ENCODE measurements around the gene EXOSC7. TPM values are rescaled to one million over a fixed set of nuclear protein-coding genes. Genes with fewer than 3 reads are reported as not detected.

EXOSC7 gene
- total RNA-seq, 4 donors from 2014 or later, result 20.3 to 46.4 (median 38.8) TPM

DNA sequence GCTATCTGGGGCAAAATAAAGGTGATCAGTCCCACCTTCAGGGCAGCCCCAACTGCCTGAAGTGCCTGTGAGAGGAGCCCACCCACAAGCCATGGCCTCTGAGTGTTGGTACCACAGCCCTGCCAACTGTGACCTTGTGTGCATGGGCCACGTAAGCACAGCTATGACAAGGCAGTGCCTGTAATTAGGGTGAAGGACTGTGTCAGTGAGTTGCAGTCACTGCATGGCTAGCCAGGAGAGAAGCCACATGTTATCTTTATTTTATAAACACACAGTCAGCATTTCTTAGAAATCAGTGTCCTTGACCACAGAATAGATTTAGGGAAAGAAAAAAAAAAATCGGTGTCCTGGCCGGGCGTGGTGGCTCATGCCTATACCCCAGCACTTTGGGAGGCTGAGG is 24.8 kb downstream of the EXOSC7 start:
- Histone ChIP-seq H3K4me1 (peaks cover 0 to 4% (median 2%) of the 10 kb centered on the region in 4 donors), H3K27me3 (no peaks in the 10 kb centered on the region), H3K4me3 (no peak overlapping the region), H3K36me3 (peaks cover 0 to 24% (median 9%) of the 10 kb centered on the region in 4 donors), H3K9me3 (no peaks in the 10 kb centered on the region), H3K27ac (no peak overlapping the region)
- no peak for DNase-seq
- intact Hi-C loops (cut with DNase I; ENCODE audit: low total_unique reads), result no loop called here
- WGBS, 2 donors (ENCODE audit: low coverage in 1 of 2), result 84 to 89% methylated on average over 3 to 4 of the region's 4 CpGs
- TF ChIP-seq EP300 (IDR thresholded peaks at IDR 0.05; ENCODE audit: low read depth), result no peak
- TF ChIP-seq POLR2A (IDR thresholded peaks at IDR 0.05), result no peak
- no peak for TF ChIP-seq POLR2AphosphoS5 (IDR thresholded peaks at IDR 0.05)
- TF ChIP-seq, protein P1, sequence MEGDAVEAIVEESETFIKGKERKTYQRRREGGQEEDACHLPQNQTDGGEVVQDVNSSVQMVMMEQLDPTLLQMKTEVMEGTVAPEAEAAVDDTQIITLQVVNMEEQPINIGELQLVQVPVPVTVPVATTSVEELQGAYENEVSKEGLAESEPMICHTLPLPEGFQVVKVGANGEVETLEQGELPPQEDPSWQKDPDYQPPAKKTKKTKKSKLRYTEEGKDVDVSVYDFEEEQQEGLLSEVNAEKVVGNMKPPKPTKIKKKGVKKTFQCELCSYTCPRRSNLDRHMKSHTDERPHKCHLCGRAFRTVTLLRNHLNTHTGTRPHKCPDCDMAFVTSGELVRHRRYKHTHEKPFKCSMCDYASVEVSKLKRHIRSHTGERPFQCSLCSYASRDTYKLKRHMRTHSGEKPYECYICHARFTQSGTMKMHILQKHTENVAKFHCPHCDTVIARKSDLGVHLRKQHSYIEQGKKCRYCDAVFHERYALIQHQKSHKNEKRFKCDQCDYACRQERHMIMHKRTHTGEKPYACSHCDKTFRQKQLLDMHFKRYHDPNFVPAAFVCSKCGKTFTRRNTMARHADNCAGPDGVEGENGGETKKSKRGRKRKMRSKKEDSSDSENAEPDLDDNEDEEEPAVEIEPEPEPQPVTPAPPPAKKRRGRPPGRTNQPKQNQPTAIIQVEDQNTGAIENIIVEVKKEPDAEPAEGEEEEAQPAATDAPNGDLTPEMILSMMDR (IDR thresholded peaks at IDR 0.05), result no peak
- in situ Hi-C loops (cut with MboI; ENCODE audit: low pct_ligation_motif_present in 1 of 4, low pct_unique_long_range_greater_than_20kb in 1 of 4, low sequenced_read_pairs in 3 of 4), result no loop called here

DNA sequence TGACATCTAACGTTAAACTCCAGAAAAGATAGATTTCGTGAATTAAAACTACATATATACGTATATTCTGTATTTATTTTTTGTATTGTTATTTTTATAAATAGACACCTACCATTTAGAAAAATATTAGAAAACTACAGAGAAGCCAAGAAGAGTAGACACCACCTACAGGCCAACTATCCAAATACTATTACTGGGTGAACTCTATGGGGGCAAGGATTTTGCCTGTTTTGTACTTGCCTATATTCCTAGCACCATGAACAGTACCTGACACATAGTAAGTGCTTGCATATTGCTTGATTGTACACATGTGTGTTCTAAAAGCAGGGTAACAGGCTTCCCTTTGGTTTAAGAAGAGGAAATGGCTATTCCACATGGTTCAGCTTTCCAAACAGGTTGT is 25.7 kb downstream of the EXOSC7 start:
- Histone ChIP-seq H3K27me3 (no peaks in the 10 kb centered on the region), H3K4me1 (no peaks in the 10 kb centered on the region), H3K36me3 (peaks cover 0 to 24% (median 9%) of the 10 kb centered on the region in 4 donors), H3K9me3 (no peaks in the 10 kb centered on the region), H3K4me3 (no peak overlapping the region), H3K27ac (no peak overlapping the region)
- TF ChIP-seq, protein P1 (IDR thresholded peaks at IDR 0.05), result no peak
- no peak for TF ChIP-seq EP300 (IDR thresholded peaks at IDR 0.05; ENCODE audit: low read depth)
- no peak for TF ChIP-seq POLR2A (IDR thresholded peaks at IDR 0.05)
- no peak for TF ChIP-seq POLR2AphosphoS5 (IDR thresholded peaks at IDR 0.05)
- 93 to 98% methylated on average over 3 of the region's 3 CpGs for WGBS, 2 donors (ENCODE audit: low coverage in 1 of 2)
- intact Hi-C loops (cut with DNase I; ENCODE audit: low total_unique reads) (no loop called here), in situ Hi-C loops (cut with MboI; ENCODE audit: low pct_ligation_motif_present in 1 of 4, low pct_unique_long_range_greater_than_20kb in 1 of 4, low sequenced_read_pairs in 3 of 4) (no loop called here)
- DNase-seq, result no peak

DNA sequence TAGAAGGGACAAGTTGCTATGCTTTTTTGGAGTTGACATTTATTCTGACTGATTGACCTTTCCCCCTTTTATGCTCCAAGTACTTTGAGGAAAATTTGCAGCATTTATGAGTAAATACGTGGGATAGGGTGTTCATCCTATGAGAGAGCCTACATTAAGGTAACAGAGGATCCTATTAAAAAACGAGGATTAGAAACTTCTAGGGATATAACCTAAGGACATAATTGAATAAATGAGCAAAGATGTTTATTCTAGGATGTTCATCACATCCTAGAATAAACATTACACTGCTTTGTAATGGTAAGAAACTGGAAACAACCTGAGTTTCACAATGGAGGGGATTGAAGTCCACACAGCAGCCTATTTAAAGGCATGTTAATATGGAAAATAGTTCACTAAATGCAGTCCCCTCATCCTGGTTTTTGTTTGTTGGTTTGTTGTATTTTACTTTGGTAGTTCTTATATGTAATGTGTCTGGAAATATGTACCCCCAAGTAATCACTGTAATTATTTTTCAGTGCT is 26.2 kb downstream of the EXOSC7 start:
- WGBS, 2 donors (ENCODE audit: low coverage in 1 of 2), result 71 to 74% methylated on average over 2 of the region's 2 CpGs
- no peak for TF ChIP-seq POLR2A (IDR thresholded peaks at IDR 0.05)
- no peaks in the 10 kb centered on the region for H3K4me1 ChIP-seq
- H3K36me3 ChIP-seq, result peaks cover 0 to 20% (median 9%) of the 10 kb centered on the region in 4 donors
- H3K27ac ChIP-seq, result no peak overlapping the region
- H3K27me3 ChIP-seq, result no peaks in the 10 kb centered on the region
- intact Hi-C loops (cut with DNase I; ENCODE audit: low total_unique reads), result no loop called here
- in situ Hi-C loops (cut with MboI; ENCODE audit: low pct_ligation_motif_present in 1 of 4, low pct_unique_long_range_greater_than_20kb in 1 of 4, low sequenced_read_pairs in 3 of 4), result no loop called here
- no peak for DNase-seq
- H3K4me3 ChIP-seq, result no peak overlapping the region
- no peaks in the 10 kb centered on the region for H3K9me3 ChIP-seq

DNA sequence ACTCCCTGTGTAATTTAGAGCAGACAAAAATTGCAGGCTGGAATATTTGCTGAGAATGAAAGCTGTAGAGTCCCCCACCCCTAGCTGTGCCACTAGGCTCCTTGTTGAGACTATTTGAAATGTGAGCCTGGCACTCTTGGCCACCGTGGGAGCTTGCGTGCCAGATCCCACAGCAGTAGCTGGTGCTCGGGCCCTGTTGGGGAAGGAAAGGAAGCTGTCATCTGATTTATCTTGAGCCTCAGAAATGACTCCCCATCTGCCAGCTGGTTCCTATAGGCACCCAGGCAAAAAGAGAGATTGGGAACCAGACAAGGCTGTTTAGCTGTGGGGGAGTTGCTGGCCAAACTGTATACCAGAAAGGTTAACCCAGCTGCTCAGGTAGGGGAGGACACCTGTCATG is 26.7 kb downstream of the EXOSC7 start:
- intact Hi-C loops (cut with DNase I; ENCODE audit: low total_unique reads), result no loop called here
- Histone ChIP-seq H3K36me3 (peaks cover 0 to 19% (median 8%) of the 10 kb centered on the region in 4 donors), H3K27me3 (no peaks in the 10 kb centered on the region), H3K27ac (no peak overlapping the region), H3K4me3 (no peak overlapping the region), H3K4me1 (no peaks in the 10 kb centered on the region), H3K9me3 (no peaks in the 10 kb centered on the region)
- TF ChIP-seq EP300 (IDR thresholded peaks at IDR 0.05; ENCODE audit: low read depth) (no peak), POLR2A (IDR thresholded peaks at IDR 0.05) (no peak), POLR2AphosphoS5 (IDR thresholded peaks at IDR 0.05) (no peak)
- TF ChIP-seq, protein P1 (IDR thresholded peaks at IDR 0.05), result no peak
- 89% methylated on average over 3 of the region's 3 CpGs; no CpG with 5 or more reads in 1 of the 2 donors for WGBS, 2 donors (ENCODE audit: low coverage in 1 of 2)
- DNase-seq, result no peak
- in situ Hi-C loops (cut with MboI; ENCODE audit: low pct_ligation_motif_present in 1 of 4, low pct_unique_long_range_greater_than_20kb in 1 of 4, low sequenced_read_pairs in 3 of 4), result no loop called here

DNA sequence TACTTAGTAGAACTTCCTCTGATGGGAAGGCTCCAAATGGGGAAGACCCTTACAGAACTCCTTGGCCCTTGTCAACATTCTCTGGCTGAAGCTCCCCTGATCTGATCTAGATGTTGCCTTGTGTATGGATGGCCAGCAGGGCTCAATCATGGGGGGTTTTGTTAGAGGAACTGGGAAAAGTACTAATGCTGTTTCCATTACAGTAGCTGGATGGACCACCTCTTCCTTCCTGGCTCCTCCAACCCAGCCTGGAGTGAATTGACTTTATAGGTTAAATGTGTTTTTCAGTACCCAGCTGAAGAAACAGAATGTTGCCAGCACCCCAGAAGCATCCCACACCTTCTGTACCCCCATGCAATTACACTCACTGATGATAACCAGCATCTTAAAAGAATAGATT is 27.4 kb downstream of the EXOSC7 start:
- peaks cover 0 to 19% (median 7%) of the 10 kb centered on the region in 4 donors for H3K36me3 ChIP-seq
- in situ Hi-C loops (cut with MboI; ENCODE audit: low pct_ligation_motif_present in 1 of 4, low pct_unique_long_range_greater_than_20kb in 1 of 4, low sequenced_read_pairs in 3 of 4), result no loop called here
- intact Hi-C loops (cut with DNase I; ENCODE audit: low total_unique reads), result no loop called here
- no peaks in the 10 kb centered on the region for H3K4me1 ChIP-seq
- H3K4me3 ChIP-seq, result no peak overlapping the region
- H3K9me3 ChIP-seq, result no peaks in the 10 kb centered on the region
- no peak overlapping the region for H3K27ac ChIP-seq
- TF ChIP-seq POLR2AphosphoS5 (IDR thresholded peaks at IDR 0.05), result no peak
- no peak for TF ChIP-seq EP300 (IDR thresholded peaks at IDR 0.05; ENCODE audit: low read depth)
- TF ChIP-seq, protein P1 (IDR thresholded peaks at IDR 0.05), result no peak
- TF ChIP-seq POLR2A (IDR thresholded peaks at IDR 0.05), result no peak
- no peaks in the 10 kb centered on the region for H3K27me3 ChIP-seq
- no peak for DNase-seq

Measured in transverse colon (tissue), 4 donors.